ENCODE data around the gene CRYBB1.

Gene CRYBB1

DNA sequence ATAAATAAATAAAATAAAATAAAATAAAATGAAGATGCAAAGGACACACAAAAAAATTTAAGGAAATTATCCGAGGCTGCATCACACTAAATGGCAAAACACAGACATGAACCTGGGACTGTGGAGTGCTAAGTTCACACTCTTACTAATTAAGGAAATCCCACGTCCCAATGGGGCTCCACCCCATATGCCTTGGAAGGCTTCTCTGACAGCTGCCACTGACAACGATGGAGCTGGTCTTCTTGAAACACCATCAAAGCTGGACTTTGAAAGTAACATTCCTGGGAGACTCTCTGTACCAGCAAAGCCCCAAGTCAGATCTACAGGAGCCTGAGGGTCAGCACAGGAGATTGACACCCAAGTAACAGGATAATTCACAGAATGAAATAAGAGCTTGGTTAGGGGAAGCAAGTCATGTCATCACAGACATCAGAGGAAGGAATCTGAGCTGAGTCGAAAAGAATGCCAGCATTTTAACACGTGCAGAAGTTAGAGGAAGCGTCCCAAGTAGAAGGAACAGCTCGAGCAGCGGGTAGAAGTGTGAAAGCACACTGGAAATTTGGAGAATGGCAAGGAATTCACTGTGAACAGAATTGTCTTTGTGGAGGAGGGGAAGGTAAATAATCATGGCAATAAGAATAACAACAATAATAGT is 41.7 kb downstream of the CRYBB1 start:
- no peak for DNase-seq
- Histone ChIP-seq H3K4me1 (no peaks in the 10 kb centered on the region), H3K36me3 (no peaks in the 10 kb centered on the region), H3K4me3 (ENCODE audit: low read depth, low read length) (no peak overlapping the region), H3K27me3 (no peaks in the 10 kb centered on the region), H3K9me3 (no peaks in the 10 kb centered on the region)
- TF ChIP-seq, protein P1, sequence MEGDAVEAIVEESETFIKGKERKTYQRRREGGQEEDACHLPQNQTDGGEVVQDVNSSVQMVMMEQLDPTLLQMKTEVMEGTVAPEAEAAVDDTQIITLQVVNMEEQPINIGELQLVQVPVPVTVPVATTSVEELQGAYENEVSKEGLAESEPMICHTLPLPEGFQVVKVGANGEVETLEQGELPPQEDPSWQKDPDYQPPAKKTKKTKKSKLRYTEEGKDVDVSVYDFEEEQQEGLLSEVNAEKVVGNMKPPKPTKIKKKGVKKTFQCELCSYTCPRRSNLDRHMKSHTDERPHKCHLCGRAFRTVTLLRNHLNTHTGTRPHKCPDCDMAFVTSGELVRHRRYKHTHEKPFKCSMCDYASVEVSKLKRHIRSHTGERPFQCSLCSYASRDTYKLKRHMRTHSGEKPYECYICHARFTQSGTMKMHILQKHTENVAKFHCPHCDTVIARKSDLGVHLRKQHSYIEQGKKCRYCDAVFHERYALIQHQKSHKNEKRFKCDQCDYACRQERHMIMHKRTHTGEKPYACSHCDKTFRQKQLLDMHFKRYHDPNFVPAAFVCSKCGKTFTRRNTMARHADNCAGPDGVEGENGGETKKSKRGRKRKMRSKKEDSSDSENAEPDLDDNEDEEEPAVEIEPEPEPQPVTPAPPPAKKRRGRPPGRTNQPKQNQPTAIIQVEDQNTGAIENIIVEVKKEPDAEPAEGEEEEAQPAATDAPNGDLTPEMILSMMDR (IDR thresholded peaks at IDR 0.05; ENCODE audit: low read depth, low read length): no peak

DNA sequence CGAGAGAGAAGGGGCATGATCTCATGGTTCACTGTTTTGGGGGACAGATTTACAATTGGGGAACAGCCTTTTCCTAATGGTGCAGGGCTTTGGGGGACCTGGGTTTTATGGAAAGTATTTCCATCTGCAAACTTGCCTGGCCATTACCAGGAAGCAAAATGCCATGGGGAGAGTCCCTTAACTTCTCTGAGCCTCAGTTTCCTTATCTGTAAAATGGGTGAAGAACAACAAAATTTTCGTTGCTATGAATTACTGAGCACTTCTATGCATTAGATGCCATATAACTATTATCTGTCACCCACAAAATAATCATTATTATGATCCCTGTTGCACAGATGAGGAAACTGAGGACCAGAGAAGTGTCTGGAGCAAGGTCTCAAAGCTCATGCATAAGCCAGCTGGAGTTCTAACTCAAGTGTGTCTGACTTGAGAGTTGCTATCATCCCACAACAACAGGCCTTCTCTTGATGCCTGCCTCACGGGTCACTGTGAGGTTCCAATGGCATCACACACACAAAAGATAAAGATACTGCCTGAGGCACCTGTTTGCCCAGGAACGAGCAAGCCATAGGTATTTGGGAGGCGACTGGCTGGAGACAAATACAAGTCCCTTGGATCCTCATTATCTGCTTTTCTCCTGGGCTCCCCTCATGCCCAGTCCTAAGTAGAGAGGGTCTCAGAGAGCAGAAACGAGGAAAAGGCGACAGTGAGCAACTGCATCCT is 43.7 kb downstream of the CRYBB1 start:
- H3K27me3 ChIP-seq: no peaks in the 10 kb centered on the region
- no peak for DNase-seq
- TF ChIP-seq, protein P1 (IDR thresholded peaks at IDR 0.05; ENCODE audit: low read depth, low read length): no peak
- no peak overlapping the region for H3K4me3 ChIP-seq (ENCODE audit: low read depth, low read length)
- no peaks in the 10 kb centered on the region for H3K9me3 ChIP-seq
- H3K36me3 ChIP-seq: no peaks in the 10 kb centered on the region
- H3K4me1 ChIP-seq: no peaks in the 10 kb centered on the region

DNA sequence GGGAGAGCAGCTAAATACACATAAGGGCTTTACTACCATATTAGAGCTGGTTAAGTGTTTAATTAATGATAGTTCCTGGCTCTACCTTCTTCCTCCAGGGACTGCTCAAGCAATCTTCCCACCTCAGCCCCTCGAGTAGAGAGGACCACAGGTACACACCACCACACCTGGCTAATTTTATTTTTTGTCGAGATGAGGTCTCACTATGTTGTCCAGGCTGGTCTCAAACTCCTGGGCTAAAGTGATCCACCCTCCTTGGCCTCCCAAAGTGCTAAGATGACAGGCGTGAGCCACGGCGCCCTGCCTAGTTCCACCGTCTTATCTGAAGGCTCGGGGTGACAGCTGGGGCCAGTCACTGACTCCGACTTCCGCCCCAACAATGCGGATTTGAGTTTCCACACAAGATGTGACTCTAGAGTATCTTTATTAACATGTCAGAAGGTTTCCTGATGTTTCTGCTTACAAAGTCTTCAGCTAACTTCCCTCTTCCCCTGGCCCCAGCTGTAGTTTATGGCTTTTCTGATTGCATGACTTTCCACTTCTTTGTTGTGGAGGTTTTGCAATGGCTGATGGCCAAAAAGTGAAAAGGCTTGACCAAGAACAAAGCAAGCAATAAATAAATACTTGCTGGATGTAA is 44.7 kb downstream of the CRYBB1 start:
- H3K9me3 ChIP-seq: no peaks in the 10 kb centered on the region
- H3K4me3 ChIP-seq (ENCODE audit: low read depth, low read length): no peak overlapping the region
- DNase-seq: no peak
- H3K36me3 ChIP-seq: no peaks in the 10 kb centered on the region
- no peaks in the 10 kb centered on the region for H3K4me1 ChIP-seq
- TF ChIP-seq, protein P1 (IDR thresholded peaks at IDR 0.05; ENCODE audit: low read depth, low read length): no peak
- H3K27me3 ChIP-seq: no peaks in the 10 kb centered on the region

DNA sequence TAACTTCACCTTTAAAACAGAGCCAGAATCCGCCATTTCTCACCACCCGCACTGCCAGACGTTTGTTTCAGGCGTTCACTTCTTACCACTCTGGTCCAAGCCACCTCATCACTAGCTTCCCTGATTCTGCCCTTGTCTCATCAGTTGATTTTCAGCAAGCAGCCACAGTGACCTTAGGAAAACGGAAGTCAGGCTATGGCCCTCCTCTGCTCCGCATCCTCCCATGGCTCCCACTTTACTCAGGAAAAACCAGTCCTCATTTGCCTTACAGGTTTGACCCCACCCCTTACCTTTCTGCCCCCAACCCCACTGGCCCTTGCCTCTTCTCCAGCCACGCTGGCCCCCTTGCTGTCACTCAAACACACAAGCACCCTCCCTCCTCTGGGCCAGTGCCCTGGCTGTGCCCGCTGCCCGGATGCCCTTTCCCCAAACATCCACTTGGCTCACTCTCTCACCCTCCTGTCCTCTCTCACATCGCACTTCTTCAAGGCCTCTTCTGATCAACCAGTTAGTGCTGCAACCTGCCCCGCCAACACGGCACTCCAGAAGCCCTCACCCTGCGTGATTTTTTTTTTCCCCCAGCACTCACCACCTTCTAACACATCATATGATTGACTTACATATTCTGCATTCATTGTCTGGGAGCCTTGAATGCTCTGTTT is 46.8 kb downstream of the CRYBB1 start:
- TF ChIP-seq, protein P1 (IDR thresholded peaks at IDR 0.05; ENCODE audit: low read depth, low read length): no peak
- H3K27me3 ChIP-seq: no peaks in the 10 kb centered on the region
- DNase-seq: no peak
- H3K36me3 ChIP-seq: no peaks in the 10 kb centered on the region
- H3K9me3 ChIP-seq: no peaks in the 10 kb centered on the region
- no peak overlapping the region for H3K4me3 ChIP-seq (ENCODE audit: low read depth, low read length)
- H3K4me1 ChIP-seq: no peaks in the 10 kb centered on the region

DNA sequence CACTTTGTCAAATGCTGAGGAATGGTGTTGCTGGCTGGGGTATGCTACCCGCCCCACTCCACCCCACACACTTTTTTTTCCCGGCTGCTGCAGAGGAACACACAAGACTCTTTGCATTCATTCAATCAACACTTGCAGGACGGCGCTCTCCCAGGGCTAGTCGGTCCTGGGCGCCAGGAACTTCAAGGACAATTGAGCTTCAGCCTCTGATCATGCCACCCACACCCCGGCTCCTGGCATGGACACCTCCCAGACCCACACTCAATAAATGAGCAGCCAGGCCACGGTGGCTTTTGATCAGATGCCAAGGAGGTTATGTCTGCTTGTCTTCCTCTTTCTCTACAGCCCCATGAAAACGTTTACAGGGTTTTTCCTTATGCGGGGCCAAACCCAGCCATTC is 47.7 kb downstream of the CRYBB1 start:
- no peaks in the 10 kb centered on the region for H3K4me1 ChIP-seq
- DNase-seq: no peak

More for the DNA sequence above, 47.7 kb downstream of the CRYBB1 start:
- Histone ChIP-seq H3K36me3 (no peaks in the 10 kb centered on the region), H3K27me3 (no peaks in the 10 kb centered on the region), H3K4me3 (ENCODE audit: low read depth, low read length) (no peak overlapping the region), H3K9me3 (no peaks in the 10 kb centered on the region)
- TF ChIP-seq, protein P1 (IDR thresholded peaks at IDR 0.05; ENCODE audit: low read depth, low read length): no peak

All from BE2C (cell line).